Keratinocyte (primary cell): Measurements from ENCODE around the gene GRIK2. TPM values are rescaled to one million over a fixed set of nuclear protein-coding genes. Genes with fewer than 3 reads are reported as not detected.

ENCODE experiments used
- DNase-seq: peaks from one replicate; pipeline ENCODE4 v3.0.0-alpha.2; 2011; ENCODE audit warnings: low read depth, missing footprints, low spot score
- FAIRE-seq: peaks from 2 replicates; lab custom pipeline; 2011; peaks lifted over from hg19 to GRCh38; lab: Jason Lieb, UNC
- H2AFZ ChIP-seq: 2 replicates; pipeline ENCODE4 v1.6.0; 2012; ENCODE audit warnings: low read length, control low read depth, inconsistent platforms; ENCODE audit not compliant: control insufficient read depth
- H3K27ac ChIP-seq: 2 replicates; pipeline ENCODE4 v1.5.1; 2011; ENCODE audit warnings: low read length; ENCODE audit not compliant: control insufficient read depth, insufficient read depth
- H3K27me3 ChIP-seq: 3 replicates; pipeline ENCODE4 v1.6.0; 2011; ENCODE audit warnings: low read length; ENCODE audit not compliant: control insufficient read depth, insufficient read depth; ENCODE audit errors: extremely low read depth
- H3K36me3 ChIP-seq, 2 experiments: 2 replicates in 1 of 2; 3 replicates in 1 of 2; pipeline ENCODE4 v1.5.1; 2011; ENCODE audit warnings: low read length in 2 of 2, mild to moderate bottlenecking in 1 of 2; ENCODE audit not compliant: control insufficient read depth in 2 of 2, insufficient read depth in 2 of 2; ENCODE audit errors: extremely low read depth in 1 of 2
- H3K4me1 ChIP-seq: 3 replicates; pipeline ENCODE4 v1.5.1; 2011; ENCODE audit warnings: low read length; ENCODE audit not compliant: control insufficient read depth, insufficient read depth; ENCODE audit errors: extremely low read depth
- H3K4me2 ChIP-seq: 3 replicates; pipeline ENCODE4 v1.6.0; 2011; ENCODE audit warnings: low read depth, low read length; ENCODE audit not compliant: control insufficient read depth, insufficient read depth; ENCODE audit errors: extremely low read depth
- H3K4me3 ChIP-seq, 3 experiments: fragments of 200-600 bp in 1 of 3; sonication (generic) in 1 of 3; 2 replicates in 2 of 3; 3 replicates in 1 of 3; pipeline ENCODE4 v1.5.1; 2011 to 2016; ENCODE audit warnings: low read length in 3 of 3, mild to moderate bottlenecking in 3 of 3, control low read depth in 2 of 3, inconsistent platforms in 1 of 3, low read depth in 1 of 3, mixed read lengths in 1 of 3, mixed run types in 1 of 3, moderate library complexity in 1 of 3; ENCODE audit not compliant: control insufficient read depth in 2 of 3, insufficient read depth in 2 of 3; ENCODE audit errors: extremely low read depth in 1 of 3
- H3K79me2 ChIP-seq: 2 replicates; pipeline ENCODE4 v1.6.0; 2012; ENCODE audit warnings: low read length; ENCODE audit not compliant: control insufficient read depth, insufficient read depth
- H3K9ac ChIP-seq: 3 replicates; pipeline ENCODE4 v1.6.0; 2011; ENCODE audit warnings: low read length; ENCODE audit not compliant: control insufficient read depth, insufficient read depth; ENCODE audit errors: extremely low read depth
- H3K9me1 ChIP-seq: 3 replicates; pipeline ENCODE4 v1.6.0; 2011; ENCODE audit warnings: low read length; ENCODE audit not compliant: control insufficient read depth, insufficient read depth; ENCODE audit errors: extremely low read depth
- H3K9me3 ChIP-seq: 2 replicates; pipeline ENCODE4 v1.5.1; 2012; ENCODE audit warnings: low read depth, low read length; ENCODE audit not compliant: control insufficient read depth
- H4K20me1 ChIP-seq: 3 replicates; pipeline ENCODE4 v1.6.0; 2011; ENCODE audit warnings: low read length; ENCODE audit not compliant: control insufficient read depth, insufficient read depth; ENCODE audit errors: extremely low read depth
- EZH2 ChIP-seq: IDR thresholded peaks from one replicate; pipeline ENCODE4 v1.6.1; 2012; ENCODE audit warnings: inconsistent platforms, mild to moderate bottlenecking, low read length, moderate library complexity
- dilution Hi-C: fragments of 300-500 bp; cut with MboI; formaldehyde crosslinking; loops from one replicate; pipeline ENCODE4 v1.7.0; 2020; ENCODE audit warnings: low sequenced_read_pairs; ENCODE audit not compliant: extremely low pct_ligation_motif_present
- polyA plus RNA-seq, 5 experiments: library from polyadenylated mRNA; depleted of rRNA in 3 of 5; stranded (reverse) in 3 of 5; stranded (forward) in 1 of 5; unstranded in 1 of 5; fragments of >200 nt; gene quantifications; 1 replicate in 1 of 5; 2 replicates in 3 of 5; 3 replicates in 1 of 5; pipeline versions ENCODE4 v1.2.1 to v1.2.3, GENCODE V29; 2011 to 2012; ENCODE audit warnings: missing spikeins in 2 of 5, low read depth in 1 of 5, low replicate concordance in 1 of 5
- TF ChIP-seq, protein P1 (sequence below), 3 experiments: IDR thresholded peaks in 1 of 3; conservative IDR thresholded peaks in 1 of 3; optimal IDR thresholded peaks in 1 of 3; 2 replicates in 2 of 3; 3 replicates in 1 of 3; pipeline versions ENCODE3 to v1.5.1; 2011; ENCODE audit warnings: low read length in 3 of 3, mild to moderate bottlenecking in 3 of 3, moderate library complexity in 2 of 3, control low read depth in 1 of 3, inconsistent platforms in 1 of 3; ENCODE audit not compliant: insufficient read depth in 2 of 3; ENCODE audit errors: extremely low read depth in 1 of 3

GRIK2 gene
- polyA plus RNA-seq, 1 donor (not counting 4 experiments of a cell fraction or from before 2014, with no cell fraction given): 0.01 TPM

DNA sequence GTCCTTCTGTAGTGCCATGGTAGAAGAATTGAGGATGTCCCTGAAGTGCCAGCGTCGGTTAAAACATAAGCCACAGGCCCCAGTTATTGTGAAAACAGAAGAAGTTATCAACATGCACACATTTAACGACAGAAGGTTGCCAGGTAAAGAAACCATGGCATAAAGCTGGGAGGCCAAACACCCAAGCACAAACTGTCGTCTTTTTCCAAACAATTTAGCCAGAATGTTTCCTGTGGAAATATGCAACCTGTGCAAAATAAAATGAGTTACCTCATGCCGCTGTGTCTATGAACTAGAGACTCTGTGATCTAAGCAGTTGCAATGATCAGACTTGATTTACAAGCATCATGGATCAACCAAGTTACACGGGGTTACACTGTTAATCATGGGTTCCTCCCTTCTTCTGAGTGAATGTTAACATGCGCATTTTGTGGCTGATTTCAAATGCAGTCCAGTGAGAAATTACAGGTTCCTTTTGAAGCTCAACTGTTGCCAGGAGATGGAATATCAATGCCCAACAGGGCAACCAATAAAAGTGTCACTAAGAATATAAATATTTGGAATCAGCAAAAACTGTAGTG is 674.9 kb downstream of the GRIK2 start:
- no peak overlapping the region for H3K27ac ChIP-seq
- TF ChIP-seq EZH2: no peak
- TF ChIP-seq, protein P1, sequence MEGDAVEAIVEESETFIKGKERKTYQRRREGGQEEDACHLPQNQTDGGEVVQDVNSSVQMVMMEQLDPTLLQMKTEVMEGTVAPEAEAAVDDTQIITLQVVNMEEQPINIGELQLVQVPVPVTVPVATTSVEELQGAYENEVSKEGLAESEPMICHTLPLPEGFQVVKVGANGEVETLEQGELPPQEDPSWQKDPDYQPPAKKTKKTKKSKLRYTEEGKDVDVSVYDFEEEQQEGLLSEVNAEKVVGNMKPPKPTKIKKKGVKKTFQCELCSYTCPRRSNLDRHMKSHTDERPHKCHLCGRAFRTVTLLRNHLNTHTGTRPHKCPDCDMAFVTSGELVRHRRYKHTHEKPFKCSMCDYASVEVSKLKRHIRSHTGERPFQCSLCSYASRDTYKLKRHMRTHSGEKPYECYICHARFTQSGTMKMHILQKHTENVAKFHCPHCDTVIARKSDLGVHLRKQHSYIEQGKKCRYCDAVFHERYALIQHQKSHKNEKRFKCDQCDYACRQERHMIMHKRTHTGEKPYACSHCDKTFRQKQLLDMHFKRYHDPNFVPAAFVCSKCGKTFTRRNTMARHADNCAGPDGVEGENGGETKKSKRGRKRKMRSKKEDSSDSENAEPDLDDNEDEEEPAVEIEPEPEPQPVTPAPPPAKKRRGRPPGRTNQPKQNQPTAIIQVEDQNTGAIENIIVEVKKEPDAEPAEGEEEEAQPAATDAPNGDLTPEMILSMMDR (optimal IDR thresholded peaks at IDR 0.05 in 1 of 3, IDR thresholded peaks at IDR 0.05 in 1 of 3, conservative IDR thresholded peaks at IDR 0.05 in 1 of 3; ENCODE audit: extremely low read depth in 1 of 3, insufficient read depth in 2 of 3, low read length in 3 of 3): no peak
- no peak overlapping the region for H3K4me2 ChIP-seq
- dilution Hi-C loops: no loop called here
- DNase-seq (no peak), FAIRE-seq (no peak)
- H3K27me3 ChIP-seq: no peaks in the 10 kb centered on the region
- H3K36me3 ChIP-seq: no peaks in the 10 kb centered on the region
- H3K9ac ChIP-seq: no peak overlapping the region
- H3K9me1 ChIP-seq: no peaks in the 10 kb centered on the region
- H3K9me3 ChIP-seq: no peaks in the 10 kb centered on the region
- H2AFZ ChIP-seq: no peak overlapping the region
- H3K4me3 ChIP-seq: no peak overlapping the region
- H3K4me1 ChIP-seq: no peaks in the 10 kb centered on the region
- no peaks in the 10 kb centered on the region for H4K20me1 ChIP-seq
- no peaks in the 10 kb centered on the region for H3K79me2 ChIP-seq

DNA sequence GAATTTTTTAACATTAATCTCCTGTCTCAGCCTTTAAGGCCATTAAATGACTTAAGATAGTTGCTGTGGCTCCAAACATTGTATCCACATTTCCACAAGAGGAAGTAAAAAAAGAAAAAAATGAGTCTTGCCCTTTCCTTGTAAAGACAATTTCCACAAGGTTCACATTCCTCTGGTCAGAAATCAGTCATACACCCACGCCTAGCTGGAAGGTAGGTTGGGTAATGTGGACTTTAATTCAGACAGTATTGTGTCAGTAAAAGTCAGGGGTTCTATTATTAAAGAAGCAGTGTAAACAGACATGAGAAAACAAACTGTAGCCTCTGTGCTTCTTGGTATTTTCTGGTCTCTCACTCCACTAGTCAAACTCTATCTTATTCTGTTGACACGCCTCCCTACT is 682.0 kb downstream of the GRIK2 start:
- Histone ChIP-seq H3K79me2 (no peaks in the 10 kb centered on the region), H3K4me2 (no peak overlapping the region), H3K27me3 (no peaks in the 10 kb centered on the region), H2AFZ (no peak overlapping the region), H3K36me3 (no peaks in the 10 kb centered on the region), H3K27ac (no peak overlapping the region), H3K9ac (no peak overlapping the region), H3K4me3 (no peak overlapping the region), H3K9me3 (no peaks in the 10 kb centered on the region), H3K4me1 (no peaks in the 10 kb centered on the region), H4K20me1 (no peaks in the 10 kb centered on the region), H3K9me1 (no peaks in the 10 kb centered on the region)
- dilution Hi-C loops: no loop called here
- TF ChIP-seq, protein P1 (optimal IDR thresholded peaks at IDR 0.05 in 1 of 3, IDR thresholded peaks at IDR 0.05 in 1 of 3, conservative IDR thresholded peaks at IDR 0.05 in 1 of 3; ENCODE audit: extremely low read depth in 1 of 3, insufficient read depth in 2 of 3, low read length in 3 of 3): no peak
- TF ChIP-seq EZH2: no peak
- FAIRE-seq (no peak), DNase-seq (no peak)
